Measurements from ENCODE around the gene TSPAN11.

DNA sequence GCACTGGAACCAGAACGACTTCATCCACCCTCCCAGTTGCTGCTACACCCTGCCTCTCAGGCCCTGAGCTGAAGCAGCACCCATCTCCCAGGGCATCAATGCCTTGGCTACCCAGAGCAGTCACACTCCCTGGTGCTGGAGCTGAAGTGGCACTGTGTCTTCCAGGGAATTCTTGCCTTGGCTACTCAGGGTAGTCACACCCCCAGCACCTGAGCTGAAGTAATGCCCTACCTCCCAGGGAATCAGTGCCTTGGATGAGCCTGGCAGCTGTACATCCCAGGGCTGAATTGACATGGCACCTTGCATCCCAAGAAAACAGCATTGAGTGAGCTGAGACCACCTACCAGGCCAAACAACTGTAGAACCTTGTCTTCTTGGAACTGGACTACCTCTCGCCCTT, 41.2 kb upstream of the TSPAN11 start:
- TF ChIP-seq, protein P1, sequence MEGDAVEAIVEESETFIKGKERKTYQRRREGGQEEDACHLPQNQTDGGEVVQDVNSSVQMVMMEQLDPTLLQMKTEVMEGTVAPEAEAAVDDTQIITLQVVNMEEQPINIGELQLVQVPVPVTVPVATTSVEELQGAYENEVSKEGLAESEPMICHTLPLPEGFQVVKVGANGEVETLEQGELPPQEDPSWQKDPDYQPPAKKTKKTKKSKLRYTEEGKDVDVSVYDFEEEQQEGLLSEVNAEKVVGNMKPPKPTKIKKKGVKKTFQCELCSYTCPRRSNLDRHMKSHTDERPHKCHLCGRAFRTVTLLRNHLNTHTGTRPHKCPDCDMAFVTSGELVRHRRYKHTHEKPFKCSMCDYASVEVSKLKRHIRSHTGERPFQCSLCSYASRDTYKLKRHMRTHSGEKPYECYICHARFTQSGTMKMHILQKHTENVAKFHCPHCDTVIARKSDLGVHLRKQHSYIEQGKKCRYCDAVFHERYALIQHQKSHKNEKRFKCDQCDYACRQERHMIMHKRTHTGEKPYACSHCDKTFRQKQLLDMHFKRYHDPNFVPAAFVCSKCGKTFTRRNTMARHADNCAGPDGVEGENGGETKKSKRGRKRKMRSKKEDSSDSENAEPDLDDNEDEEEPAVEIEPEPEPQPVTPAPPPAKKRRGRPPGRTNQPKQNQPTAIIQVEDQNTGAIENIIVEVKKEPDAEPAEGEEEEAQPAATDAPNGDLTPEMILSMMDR (IDR thresholded peaks at IDR 0.05; ENCODE audit: poor library complexity): no peak
- TF ChIP-seq EZH2 (IDR thresholded peaks at IDR 0.05; ENCODE audit: borderline replicate concordance): no peak

Measured in hepatocyte (in vitro differentiated cells).